GM18519 (cell line): Measurements from ENCODE around the gene SEZ6L2.
"Not testable (repeated sequence)": the region's sequence is repeated elsewhere in the genome, so short reads cannot be mapped to it uniquely, and the experiment has no call there.

Source experiments
- ATAC-seq: cut with Tn5 transposase; IDR thresholded peaks from one replicate; pipeline ENCODE4 v1.9.1; 2021; ENCODE audit warnings: mild to moderate bottlenecking, moderate library complexity; ENCODE audit not compliant: unreplicated experiment, low FRiP score

SEZ6L2 gene

GRCh38 chr16:29899516-29900101, at the start of gene SEZ6L2:
Gene SEZ6L2, minus strand, starts transcription at chr16:29899550. Its CDS starts 531 bp downstream, at chr16:29899019.
- ATAC-seq = no peak

DNA sequence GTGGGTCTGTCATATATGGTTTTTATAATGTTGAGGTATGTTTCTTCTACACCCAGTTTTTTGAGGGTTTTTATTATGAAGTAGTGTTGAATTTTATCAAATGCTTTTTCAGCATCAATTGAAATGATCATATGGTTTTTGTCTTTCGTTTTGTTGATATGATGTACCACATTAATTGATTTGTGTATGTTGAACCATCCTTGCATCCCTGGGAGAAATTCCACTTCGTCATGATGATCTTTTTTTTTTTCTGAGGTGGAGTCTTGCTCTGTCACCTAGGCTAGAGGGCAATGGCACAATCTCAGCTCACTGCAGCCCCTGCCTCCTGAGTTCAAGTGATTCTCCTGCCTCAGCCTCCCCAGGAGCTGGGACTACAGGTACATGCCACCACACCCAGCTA, 48.5 kb upstream of the SEZ6L2 start:
- no peak for ATAC-seq

DNA sequence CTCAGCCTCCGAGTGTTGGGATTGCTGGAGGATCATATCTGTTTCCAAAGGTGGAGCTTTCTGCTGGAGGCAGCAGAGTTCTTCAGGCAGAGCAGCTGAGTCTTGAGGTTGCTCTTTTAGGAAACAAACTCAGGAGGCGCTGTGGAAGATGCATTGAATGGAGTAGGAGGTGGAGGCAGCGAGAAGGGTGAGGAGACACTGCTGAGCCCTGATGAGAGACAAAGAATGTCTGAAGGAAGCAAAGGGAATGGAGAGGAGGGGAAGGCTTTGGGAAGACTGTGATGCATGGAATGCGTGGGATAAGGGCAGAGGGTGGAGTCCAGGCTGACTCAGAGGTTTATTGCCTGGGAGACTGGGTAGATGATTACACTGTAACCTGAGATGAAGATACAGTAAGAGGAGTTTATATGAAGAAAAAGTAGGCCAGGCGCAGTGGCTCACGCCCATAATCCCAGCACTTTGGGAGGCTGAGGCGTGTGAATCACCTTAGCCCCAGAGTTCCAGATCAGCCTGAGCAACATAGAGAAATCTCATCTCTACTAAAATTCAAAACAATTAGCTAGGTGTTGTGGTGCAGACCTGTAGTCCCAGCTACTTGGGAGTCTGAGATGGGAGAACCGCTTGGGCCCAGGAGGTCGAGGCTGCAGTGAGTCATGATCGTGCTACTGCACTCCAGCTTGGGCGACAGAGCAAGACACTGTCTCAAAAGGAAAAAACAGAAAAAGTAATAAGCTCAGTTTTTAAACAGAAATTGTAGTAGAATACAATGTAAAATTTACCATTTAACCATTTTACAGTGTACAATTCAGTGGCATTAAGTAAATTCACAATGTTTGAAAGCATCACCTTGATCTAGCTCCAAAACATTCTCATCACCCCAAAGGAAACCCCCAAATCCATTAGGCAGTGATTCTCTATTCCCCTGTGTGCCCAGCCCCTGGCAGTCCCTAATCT, 44.8 kb upstream of the SEZ6L2 start:
- no peak for ATAC-seq

- no peak for ATAC-seq
Measured at GRCh38 chr16:29940656-29941055, 41.3 kb upstream of the SEZ6L2 start.

- ATAC-seq = not testable (repeated sequence)
Measured at GRCh38 chr16:29931750-29932149, 32.4 kb upstream of the SEZ6L2 start.

DNA sequence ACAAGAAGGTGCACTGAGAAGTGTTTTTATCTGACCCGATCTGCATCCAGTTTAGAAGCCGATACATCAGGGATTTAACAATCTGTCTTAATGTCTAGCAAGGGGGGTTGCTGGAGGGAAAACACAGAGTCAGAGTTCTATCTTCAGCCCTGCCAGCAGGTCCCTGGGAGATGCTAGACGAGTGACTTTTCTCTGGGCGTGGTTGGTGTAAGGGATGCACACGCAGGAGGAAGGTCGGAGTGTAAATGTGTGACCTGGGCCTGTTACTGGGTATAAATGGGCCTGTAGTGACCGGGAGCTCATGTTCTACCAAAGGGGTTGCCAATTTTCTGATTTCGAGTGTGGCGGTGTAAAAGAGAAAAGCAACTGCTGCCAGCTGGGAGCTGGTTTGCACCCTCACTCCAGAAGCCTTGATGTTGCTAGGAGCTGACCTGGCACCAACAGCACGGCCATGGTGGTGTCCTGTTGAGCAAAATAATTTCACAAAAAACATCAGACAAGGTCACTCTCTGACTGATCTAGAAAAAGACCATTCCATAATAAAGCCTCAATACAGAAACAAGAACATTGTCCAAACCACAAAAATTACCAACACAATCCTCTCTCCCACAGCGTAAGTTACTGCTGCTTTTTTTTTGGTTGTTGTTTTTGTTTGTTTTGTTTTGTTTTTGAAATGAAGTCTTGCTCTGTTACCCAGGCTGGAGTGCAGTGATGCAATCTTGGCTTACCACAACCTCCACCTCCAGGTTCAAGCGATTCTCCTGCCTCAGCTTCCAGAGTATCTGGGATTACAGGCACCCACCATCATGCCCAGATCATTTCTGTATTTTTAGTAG, 27.9 kb upstream of the SEZ6L2 start:
- ATAC-seq = no peak

- ATAC-seq = peak; percentile 14
Measured at GRCh38 chr16:29926711-29927052, 27.3 kb upstream of the SEZ6L2 start.

DNA sequence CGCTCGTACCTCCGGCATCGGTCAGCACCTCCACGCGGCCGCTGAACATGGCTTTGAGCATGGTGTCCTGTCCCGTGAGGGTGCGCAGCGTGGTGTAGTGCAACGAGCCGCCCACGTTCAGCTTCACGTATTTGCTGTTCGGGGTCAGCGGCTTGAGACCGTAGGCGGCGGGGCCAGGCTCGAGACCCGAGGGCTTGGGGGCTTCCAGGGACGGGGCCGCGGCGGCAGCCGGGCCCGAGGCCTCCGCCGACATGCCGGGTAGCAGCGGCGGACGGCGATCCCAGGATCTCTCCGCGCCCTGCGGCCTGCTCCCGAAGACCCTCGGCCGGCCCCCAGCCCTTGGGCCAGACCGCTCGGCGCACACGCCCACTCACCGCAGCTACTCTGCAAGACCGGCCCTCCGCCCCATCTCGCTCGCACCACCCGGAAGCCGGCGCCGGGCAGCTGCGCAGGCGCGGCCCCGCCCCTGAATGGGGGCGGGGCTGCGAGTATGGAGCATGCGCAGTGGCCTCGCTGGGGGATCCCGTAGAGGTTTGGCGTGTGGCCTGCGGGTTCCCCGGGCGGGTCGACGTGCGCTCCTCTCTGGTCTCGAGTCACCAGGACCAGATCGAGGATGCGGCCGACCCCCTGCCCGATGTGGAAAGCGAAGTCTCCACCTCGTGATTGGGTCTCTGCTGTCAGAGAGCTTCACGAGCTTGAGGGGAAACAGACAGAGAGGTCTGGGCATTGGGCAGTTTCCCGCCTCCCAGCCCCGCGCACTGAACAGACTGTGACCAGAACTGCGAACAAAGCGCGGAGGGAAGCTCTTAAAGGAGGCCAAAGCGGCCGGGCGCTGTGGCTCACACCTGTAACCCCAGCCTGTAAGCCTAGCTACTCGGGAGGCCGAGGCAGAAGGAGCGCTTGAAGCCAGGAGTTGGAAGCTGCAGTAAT, 26.7 kb upstream of the SEZ6L2 start, which contains the start of gene KCTD13:
Gene KCTD13 (minus strand): TSS at position 446 of the 930 bp plus-strand sequence. CDS start 193 bp downstream, at position 253.
- ATAC-seq = peak; percentile 71

DNA sequence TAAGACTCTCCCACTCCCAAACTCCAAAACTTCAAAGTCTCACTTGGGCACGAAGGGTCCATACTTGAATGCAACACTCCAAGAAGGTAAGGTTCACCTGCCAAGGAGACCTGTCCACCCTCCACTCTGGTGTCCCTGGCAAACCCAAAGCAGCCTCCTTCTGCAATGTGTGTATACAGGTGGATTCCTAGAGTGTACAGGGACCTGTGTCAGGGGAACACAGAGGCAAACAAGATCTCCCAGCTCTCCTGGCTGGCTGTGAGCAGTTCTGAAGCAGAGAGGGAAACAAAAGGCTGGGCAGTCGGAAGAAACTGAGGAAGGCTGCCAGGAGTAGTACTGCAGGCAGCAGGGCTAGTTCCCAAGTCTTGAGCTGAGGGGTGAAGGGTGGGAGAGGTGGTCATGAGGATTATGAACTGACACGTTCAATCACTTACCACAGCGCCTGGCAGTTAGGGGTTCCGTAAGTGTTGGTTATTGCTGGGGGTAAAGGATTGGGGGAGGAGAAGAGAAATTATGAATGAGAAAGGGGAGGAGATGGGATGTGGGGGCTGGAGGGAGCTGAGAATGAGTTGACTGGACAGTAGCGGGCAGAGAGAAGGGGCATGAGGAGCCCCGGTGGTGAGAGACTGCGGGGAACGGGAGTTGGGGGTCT, 25.9 kb upstream of the SEZ6L2 start:
- ATAC-seq = no peak

DNA sequence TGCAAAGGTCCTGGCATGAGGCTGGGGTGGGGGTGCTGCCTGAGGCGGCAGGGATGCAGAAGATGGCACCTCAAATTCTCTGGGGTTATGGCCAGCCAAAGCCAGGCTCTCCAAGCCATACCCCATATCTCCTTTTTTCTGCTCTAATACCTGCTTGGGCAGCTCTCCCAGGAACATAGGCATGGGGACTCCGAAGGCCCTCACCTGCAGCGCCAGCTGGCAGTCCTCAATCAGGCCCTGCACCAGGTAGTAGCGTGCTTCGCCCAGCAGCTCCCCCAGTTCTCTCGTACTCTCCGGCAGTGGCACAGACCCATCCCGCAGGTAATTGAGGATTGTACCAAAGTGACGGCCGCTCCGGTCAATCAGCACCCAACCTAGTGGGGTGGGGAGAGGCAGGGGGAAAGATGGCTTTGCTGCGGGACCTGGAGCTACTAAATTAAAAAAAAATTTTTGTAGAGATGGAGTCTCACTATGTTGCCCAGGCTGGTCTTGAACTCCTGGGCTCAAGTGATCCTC, 23.7 kb upstream of the SEZ6L2 start:
- no peak for ATAC-seq

- ATAC-seq = no peak
Measured at GRCh38 chr16:29922326-29922725, 23.0 kb upstream of the SEZ6L2 start.

GRCh38 chr16:29921034-29921385, 21.7 kb upstream of the SEZ6L2 start:
- ATAC-seq = no peak

- no peak for ATAC-seq
Measured at GRCh38 chr16:29920288-29921033, 21.1 kb upstream of the SEZ6L2 start.

DNA sequence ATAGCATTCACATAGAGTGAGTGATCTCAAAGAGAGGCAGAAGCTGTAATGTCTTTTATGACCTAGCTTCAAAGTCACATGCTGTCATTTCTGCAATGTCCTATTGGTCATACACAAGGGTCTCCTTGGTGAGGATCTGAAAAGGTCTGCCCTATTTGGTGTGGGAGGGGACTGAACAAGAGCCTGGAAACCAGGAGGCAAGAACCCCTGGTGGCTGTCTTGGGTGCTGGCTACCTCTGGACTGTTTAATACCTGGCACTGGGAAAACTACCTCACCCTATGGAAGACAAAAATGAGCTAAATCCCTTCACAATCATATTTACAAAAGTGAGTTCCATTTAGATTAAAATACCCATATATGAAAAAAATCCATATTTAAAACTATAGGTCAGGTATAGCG, 17.6 kb upstream of the SEZ6L2 start:
- ATAC-seq = no peak

DNA sequence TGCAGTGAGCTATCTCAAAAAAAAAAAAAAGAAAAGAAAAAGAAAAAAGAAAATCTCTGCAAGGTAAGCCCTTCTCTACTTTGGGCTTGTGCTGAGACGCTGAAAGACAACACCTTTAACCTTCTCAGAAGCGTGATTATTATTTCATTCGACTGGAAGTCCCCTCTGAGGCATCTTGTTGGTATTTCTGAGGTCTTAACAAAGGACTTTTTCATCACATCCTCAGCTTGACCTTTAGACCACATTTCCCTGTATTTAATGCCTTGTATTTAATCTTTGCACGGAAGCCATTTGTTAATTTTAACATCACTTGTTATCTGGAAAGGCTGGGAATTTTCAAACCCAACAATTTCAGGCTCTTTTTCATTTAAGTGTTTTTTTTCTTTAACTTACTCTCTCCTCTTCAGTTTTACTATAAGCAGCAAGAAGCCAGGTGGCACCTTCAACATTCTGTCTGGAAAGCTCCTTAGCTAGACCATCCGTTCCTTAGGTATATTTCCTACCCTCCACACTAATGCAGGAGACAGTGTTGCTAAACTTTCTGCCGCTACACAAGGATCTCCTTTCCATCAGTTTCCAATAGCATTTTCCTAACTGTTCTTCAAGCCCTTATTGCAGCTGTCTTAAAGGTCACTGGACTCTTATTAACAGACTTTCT, 16.4 kb upstream of the SEZ6L2 start:
- ATAC-seq = no peak

GRCh38 chr16:29913514-29913913, 14.2 kb upstream of the SEZ6L2 start:
- ATAC-seq = no peak

DNA sequence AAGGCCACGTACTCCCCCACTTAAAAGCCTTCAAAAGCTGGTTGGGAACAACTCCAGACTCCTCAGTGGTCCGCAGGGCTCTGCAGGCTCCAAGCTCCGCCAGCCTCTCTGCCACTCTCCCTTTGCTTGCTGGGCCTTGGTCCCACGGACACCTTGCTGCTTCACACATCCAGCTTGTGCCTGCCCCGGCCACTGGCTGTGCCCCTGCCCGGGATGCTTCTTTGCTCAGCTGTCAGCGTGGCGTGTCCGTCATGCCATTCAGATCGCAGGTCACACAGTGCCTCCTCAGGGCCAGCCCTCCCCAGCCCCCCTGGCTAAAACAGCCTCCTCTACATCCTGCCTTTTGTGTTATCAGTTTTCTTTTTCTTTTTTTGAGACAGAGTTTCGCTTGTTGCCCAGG, 12.7 kb upstream of the SEZ6L2 start:
- ATAC-seq = no peak

- no peak for ATAC-seq
Measured at GRCh38 chr16:29911676-29912010, 12.3 kb upstream of the SEZ6L2 start.
